ENCODE measurements around the gene TSHZ3.

The TSHZ3 gene

DNA sequence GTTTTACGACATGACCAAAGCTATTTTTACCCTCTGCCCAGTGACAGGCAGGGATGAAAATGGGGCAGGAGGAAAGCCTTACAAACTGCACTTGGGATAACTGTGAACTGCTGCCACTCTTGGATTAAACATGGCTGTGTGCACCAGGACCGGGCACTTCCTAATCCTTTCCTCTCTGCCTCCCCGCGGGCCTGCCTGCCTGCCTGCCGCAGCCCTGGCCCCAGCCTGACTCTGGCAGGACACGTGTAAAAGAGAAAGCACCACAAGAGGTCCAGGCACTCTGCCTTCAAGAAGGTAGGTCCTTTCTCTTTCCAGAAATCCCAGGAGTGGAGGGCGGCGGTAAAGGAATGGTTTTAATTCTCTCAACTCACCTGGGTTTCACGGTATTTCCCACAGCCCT, 4.8 kb downstream of the TSHZ3 start:
- CTCF ChIA-PET, result interaction anchor here (0.9 kb wide), 2 partner anchors 9 to 12 kb away, joined by 3 read pairs; no protein-coding TSS in a partner anchor
- TF ChIP-seq, protein P1, sequence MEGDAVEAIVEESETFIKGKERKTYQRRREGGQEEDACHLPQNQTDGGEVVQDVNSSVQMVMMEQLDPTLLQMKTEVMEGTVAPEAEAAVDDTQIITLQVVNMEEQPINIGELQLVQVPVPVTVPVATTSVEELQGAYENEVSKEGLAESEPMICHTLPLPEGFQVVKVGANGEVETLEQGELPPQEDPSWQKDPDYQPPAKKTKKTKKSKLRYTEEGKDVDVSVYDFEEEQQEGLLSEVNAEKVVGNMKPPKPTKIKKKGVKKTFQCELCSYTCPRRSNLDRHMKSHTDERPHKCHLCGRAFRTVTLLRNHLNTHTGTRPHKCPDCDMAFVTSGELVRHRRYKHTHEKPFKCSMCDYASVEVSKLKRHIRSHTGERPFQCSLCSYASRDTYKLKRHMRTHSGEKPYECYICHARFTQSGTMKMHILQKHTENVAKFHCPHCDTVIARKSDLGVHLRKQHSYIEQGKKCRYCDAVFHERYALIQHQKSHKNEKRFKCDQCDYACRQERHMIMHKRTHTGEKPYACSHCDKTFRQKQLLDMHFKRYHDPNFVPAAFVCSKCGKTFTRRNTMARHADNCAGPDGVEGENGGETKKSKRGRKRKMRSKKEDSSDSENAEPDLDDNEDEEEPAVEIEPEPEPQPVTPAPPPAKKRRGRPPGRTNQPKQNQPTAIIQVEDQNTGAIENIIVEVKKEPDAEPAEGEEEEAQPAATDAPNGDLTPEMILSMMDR (IDR thresholded peaks at IDR 0.05; ENCODE audit: insufficient read depth, low read length, missing control alignments), result no peak
- H3K4me3 ChIP-seq (ENCODE audit: low read depth, low read length), result no peak overlapping the region
- POLR2A ChIA-PET, result no interaction called here
- DNase-seq (ENCODE audit: low read depth, low spot score), result no peak

DNA sequence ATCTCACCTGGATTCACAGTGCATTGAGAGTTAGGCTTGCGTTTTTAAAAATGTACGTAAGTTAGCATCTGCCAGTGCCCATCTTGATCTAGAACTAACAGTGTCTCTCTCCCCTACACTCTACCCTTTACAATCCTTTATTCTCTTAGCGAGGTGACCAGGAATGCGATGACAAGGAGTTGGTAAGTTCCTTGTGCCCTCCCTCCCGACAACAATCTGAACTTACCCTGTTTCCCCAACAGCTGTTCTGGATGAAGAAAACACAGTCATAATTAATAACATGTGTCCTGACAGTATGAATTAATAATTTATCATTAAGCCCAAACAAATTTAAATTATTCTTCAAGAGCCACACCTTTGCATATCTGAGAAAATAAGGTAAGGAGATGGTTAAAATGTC, 6.3 kb downstream of the TSHZ3 start:
- ChIA-PET CTCF (no interaction called here), POLR2A (no interaction called here)
- DNase-seq (ENCODE audit: low read depth, low spot score), result no peak
- H3K4me3 ChIP-seq (ENCODE audit: low read depth, low read length), result no peak overlapping the region
- TF ChIP-seq, protein P1 (IDR thresholded peaks at IDR 0.05; ENCODE audit: insufficient read depth, low read length, missing control alignments), result no peak

DNA sequence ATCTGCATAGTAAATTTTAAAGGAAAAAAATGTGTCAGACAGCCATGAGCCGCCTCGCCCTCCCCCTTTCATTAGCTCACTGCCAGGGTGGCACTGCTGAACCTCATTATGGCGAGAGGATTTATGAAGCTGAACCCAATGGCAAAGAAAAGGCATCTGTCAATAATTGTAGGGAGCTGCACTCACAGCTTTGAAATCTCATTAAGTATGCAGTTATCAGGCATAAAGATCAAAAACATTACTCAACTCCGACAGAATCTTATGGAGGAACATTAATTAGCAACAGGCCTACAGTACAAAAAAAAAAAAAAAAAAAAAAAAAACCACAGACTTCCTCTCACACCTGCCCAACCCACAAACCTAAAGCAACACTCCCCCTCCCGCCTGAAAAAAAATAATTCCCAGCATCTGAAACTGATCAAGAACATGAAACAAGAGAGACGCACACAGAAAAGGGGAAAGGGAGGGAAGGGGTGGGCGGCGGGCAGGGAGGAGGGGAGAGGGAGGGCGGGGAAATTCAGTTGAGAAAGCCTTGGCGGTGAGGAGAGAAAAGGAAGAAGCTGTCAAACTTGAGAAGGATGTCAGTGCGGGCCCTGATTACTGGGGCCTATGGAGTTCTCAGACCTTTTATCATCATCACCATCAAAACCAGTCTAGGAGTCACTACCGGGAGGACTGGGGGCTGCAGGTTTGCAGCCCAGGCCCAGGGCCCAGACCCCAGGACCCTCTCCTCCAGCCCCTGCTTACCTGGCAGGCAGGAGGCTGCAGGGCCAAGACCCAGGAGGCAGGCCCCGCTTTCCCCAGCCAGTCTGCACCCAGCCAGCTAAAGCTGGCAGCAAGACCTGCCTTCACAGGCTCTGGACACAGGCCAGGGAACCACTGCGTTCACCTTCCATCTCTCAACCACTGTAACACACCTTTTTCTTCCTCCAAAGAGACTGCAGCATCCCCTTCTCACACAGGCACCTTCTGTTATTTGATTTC, 8.9 kb downstream of the TSHZ3 start:
- CTCF ChIA-PET, result interaction anchor here (0.6 to 1.1 kb wide), 2 partner anchors 26 to 240 kb away, joined by 3 read pairs; no protein-coding TSS in a partner anchor
- TF ChIP-seq, protein P1 (IDR thresholded peaks at IDR 0.05; ENCODE audit: insufficient read depth, low read length, missing control alignments), result no peak
- DNase-seq (ENCODE audit: low read depth, low spot score), result peak; percentile 34
- POLR2A ChIA-PET, result interaction anchor here (0.7 kb wide), 1 partner anchor 38 kb away, joined by 5 read pairs; no protein-coding TSS in a partner anchor
- H3K4me3 ChIP-seq (ENCODE audit: low read depth, low read length), result peak overlapping the region; percentile 23

DNA sequence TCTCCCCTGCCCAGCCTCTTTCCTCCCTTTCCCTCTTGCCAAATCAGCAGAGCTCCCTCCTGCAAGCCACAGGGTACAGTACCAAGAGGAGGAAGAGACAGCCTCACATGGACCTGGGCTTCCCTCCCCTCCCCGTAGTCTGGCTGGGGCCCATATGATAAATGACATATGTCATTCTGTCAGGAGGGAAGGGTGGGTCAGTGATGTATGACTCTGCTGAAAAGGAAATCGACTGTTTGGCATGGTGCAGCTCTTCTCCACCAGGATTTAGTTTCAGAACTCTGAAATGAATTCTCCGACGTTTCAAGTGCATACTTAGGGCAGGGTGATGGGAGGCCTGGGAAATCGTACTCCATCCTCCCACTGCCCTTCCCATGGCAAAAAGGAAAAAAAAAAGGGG, 9.8 kb downstream of the TSHZ3 start:
- no peak for DNase-seq (ENCODE audit: low read depth, low spot score)
- POLR2A ChIA-PET, result interaction anchor here (0.8 kb wide), 1 partner anchor 8 kb away, joined by 4 read pairs; no protein-coding TSS in a partner anchor
- CTCF ChIA-PET, result interaction anchor here (0.6 to 1.1 kb wide), 2 partner anchors 27 to 240 kb away, joined by 3 read pairs; no protein-coding TSS in a partner anchor

DNA sequence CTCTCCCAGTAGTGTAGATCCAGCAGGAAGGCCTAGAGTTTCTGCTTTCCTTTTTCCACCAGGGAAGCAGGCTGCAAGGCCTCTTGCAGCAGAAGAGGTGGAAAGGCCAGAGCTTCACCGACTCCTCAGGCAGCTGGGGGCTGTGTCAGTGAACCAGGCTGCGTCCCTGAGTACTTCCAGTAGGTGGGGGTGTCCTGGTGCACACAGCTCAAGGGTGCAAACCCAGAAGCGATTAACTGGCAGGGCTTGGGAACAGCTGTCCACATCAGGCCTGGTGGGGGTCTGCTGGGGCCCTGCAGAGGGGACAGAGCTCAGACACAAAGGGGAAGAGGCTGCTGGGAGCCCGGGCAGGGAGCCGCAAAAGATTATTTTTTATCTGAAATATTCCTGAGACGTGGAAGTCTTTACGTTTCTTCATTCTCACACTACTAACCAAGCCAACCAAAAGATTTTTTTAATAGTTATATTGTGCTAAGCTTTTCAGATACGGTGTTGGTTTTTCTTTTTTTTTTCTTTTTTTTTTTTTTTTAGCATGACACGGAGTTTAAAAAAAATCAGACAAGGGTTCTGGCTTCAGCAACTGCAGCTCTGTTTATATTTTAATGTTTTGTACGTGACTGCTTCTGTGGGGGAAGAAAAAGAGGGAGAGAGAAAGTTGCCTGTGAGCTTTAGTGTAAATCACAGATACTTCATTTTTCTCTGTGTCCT, 11.0 kb downstream of the TSHZ3 start:
- no peak overlapping the region for H3K4me3 ChIP-seq (ENCODE audit: low read depth, low read length)
- CTCF ChIA-PET, result interaction anchor here (0.7 to 1.5 kb wide), 7 partner anchors 9 to 672 kb away, joined by 3 to 6 read pairs (median 3); no protein-coding TSS in a partner anchor
- TF ChIP-seq, protein P1 (IDR thresholded peaks at IDR 0.05; ENCODE audit: insufficient read depth, low read length, missing control alignments), result peak; percentile 75
- DNase-seq (ENCODE audit: low read depth, low spot score), result no peak
- POLR2A ChIA-PET, result interaction anchor here (0.6 to 1.1 kb wide), 2 partner anchors 8 to 263 kb away, joined by 3 to 6 read pairs; no protein-coding TSS in a partner anchor

More for the DNA sequence above, 9.8 kb downstream of the TSHZ3 start:
- TF ChIP-seq, protein P1 (IDR thresholded peaks at IDR 0.05; ENCODE audit: insufficient read depth, low read length, missing control alignments), result no peak
- H3K4me3 ChIP-seq (ENCODE audit: low read depth, low read length), result no peak overlapping the region

Measured in AG04449 (cell line).